ENCODE results near the gene SLC30A2. TPM values are rescaled to one million over a fixed set of nuclear protein-coding genes. Genes with fewer than 3 reads are reported as not detected.

The SLC30A2 gene
- total RNA-seq, 1 donor from 2014 or later: 0.17 TPM

GRCh38 chr1:26090893-26091292 is 45.0 kb upstream of the SLC30A2 start:
- peaks cover 2% of the 10 kb centered on the region for H3K36me3 Mint-ChIP-seq (ENCODE audit: insufficient read depth)
- no peak for DNase-seq (ENCODE audit: low spot score, unreplicated experiment)
- H3K4me3 Mint-ChIP-seq (ENCODE audit: low read depth): no peak overlapping the region
- peaks cover 27% of the 10 kb centered on the region for H3K4me1 Mint-ChIP-seq (ENCODE audit: low read depth)
- TF ChIP-seq CTCF (IDR thresholded peaks at IDR 0.05; ENCODE audit: unreplicated experiment): no peak
- no peaks in the 10 kb centered on the region for H3K27me3 Mint-ChIP-seq
- no peak overlapping the region for H3K27ac Mint-ChIP-seq
- peaks cover 3% of the 10 kb centered on the region for H3K9me3 Mint-ChIP-seq (ENCODE audit: low read depth)

- peaks cover 21% of the 10 kb centered on the region for H3K4me1 Mint-ChIP-seq (ENCODE audit: low read depth)
These were observed 43.2 kb upstream of the SLC30A2 start for GRCh38 chr1:26089125-26089524.

GRCh38 chr1:26084844-26085243 is 38.9 kb upstream of the SLC30A2 start:
- Mint-ChIP-seq H3K36me3 (ENCODE audit: insufficient read depth) (no peaks in the 10 kb centered on the region), H3K9me3 (ENCODE audit: low read depth) (no peaks in the 10 kb centered on the region), H3K4me3 (ENCODE audit: low read depth) (no peak overlapping the region), H3K4me1 (ENCODE audit: low read depth) (peaks cover 6% of the 10 kb centered on the region), H3K27ac (no peak overlapping the region), H3K27me3 (peaks cover 12% of the 10 kb centered on the region)
- no peak for TF ChIP-seq CTCF (IDR thresholded peaks at IDR 0.05; ENCODE audit: unreplicated experiment)
- no peak for DNase-seq (ENCODE audit: low spot score, unreplicated experiment)

More at GRCh38 chr1:26089125-26089524, 43.2 kb upstream of the SLC30A2 start:
- H3K27ac Mint-ChIP-seq: no peak overlapping the region
- H3K36me3 Mint-ChIP-seq (ENCODE audit: insufficient read depth): peaks cover 2% of the 10 kb centered on the region
- H3K27me3 Mint-ChIP-seq: peaks cover 9% of the 10 kb centered on the region
- no peak for DNase-seq (ENCODE audit: low spot score, unreplicated experiment)
- no peak for TF ChIP-seq CTCF (IDR thresholded peaks at IDR 0.05; ENCODE audit: unreplicated experiment)
- peaks cover 3% of the 10 kb centered on the region for H3K9me3 Mint-ChIP-seq (ENCODE audit: low read depth)
- H3K4me3 Mint-ChIP-seq (ENCODE audit: low read depth): no peak overlapping the region

GRCh38 chr1:26084091-26084561 is 38.2 kb upstream of the SLC30A2 start:
- H3K4me1 Mint-ChIP-seq (ENCODE audit: low read depth): peaks cover 12% of the 10 kb centered on the region
- no peaks in the 10 kb centered on the region for H3K36me3 Mint-ChIP-seq (ENCODE audit: insufficient read depth)
- TF ChIP-seq CTCF (IDR thresholded peaks at IDR 0.05; ENCODE audit: unreplicated experiment): no peak
- no peak overlapping the region for H3K4me3 Mint-ChIP-seq (ENCODE audit: low read depth)
- peaks cover 12% of the 10 kb centered on the region for H3K27me3 Mint-ChIP-seq
- no peak overlapping the region for H3K27ac Mint-ChIP-seq
- no peaks in the 10 kb centered on the region for H3K9me3 Mint-ChIP-seq (ENCODE audit: low read depth)
- no peak for DNase-seq (ENCODE audit: low spot score, unreplicated experiment)

- Mint-ChIP-seq H3K27me3 (peaks cover 12% of the 10 kb centered on the region), H3K36me3 (ENCODE audit: insufficient read depth) (no peaks in the 10 kb centered on the region), H3K4me3 (ENCODE audit: low read depth) (no peak overlapping the region), H3K27ac (no peak overlapping the region), H3K9me3 (ENCODE audit: low read depth) (no peaks in the 10 kb centered on the region), H3K4me1 (ENCODE audit: low read depth) (peaks cover 21% of the 10 kb centered on the region)
- TF ChIP-seq CTCF (IDR thresholded peaks at IDR 0.05; ENCODE audit: unreplicated experiment): no peak
- no peak for DNase-seq (ENCODE audit: low spot score, unreplicated experiment)
These were observed 37.3 kb upstream of the SLC30A2 start for GRCh38 chr1:26083208-26083607.
